Measurements from ENCODE around the gene SHISA7.
"Not testable (repeated sequence)": the region's sequence is repeated elsewhere in the genome, so short reads cannot be mapped to it uniquely, and the experiment has no call there.

Gene SHISA7

DNA sequence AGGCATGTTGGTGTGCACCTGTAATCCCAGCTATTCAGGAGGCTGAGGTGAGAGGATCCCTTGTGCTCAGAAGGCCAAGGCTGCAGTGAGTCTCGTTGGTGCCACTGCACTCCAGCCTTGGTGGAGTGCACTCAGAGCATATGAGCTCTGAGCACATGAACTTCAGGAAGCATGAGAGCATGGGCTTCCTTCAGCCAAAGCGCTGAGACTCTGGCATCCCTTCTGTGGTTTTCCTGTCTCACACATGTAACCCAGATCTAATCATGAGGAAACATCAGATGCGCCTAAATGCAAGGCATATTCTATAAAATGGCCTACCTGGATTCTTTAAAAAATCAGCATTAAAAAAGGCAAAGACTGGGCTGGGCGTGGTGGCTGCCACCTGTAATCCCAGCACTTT, 21.8 kb downstream of the SHISA7 start:
- H3K4me3 ChIP-seq (ENCODE audit: low read depth, low read length): not testable (repeated sequence)

DNA sequence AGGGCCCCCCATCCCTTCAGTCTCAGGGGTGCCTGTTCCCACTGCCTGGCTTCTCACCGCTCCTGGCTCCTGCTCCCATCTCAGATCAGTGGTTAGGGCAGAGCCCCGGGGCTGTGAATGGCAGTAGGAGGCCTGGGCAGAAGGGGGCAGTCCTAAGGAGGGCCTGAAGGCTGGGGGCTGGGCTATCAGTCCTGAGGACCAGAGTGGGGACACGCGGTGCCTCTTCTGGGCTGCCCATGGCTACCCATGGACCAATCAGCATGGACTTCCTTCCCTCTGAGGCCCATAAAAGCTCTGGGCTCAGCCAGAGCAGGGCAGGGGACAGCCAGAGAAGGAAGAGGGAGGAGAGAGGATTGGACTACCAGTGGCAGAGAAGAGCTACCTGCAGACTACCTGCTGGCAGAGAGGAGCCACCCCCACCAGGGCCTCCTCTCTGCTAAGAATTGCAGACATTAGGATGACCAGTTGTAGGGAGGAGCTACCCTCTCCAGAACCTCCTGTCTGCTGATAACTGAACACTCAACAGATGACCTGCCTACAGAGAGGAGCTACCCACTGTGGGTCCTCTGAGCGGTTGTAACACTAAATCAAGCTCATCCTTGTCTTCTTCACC, 23.4 kb downstream of the SHISA7 start:
- H3K4me3 ChIP-seq (ENCODE audit: low read depth, low read length): no peak overlapping the region

DNA sequence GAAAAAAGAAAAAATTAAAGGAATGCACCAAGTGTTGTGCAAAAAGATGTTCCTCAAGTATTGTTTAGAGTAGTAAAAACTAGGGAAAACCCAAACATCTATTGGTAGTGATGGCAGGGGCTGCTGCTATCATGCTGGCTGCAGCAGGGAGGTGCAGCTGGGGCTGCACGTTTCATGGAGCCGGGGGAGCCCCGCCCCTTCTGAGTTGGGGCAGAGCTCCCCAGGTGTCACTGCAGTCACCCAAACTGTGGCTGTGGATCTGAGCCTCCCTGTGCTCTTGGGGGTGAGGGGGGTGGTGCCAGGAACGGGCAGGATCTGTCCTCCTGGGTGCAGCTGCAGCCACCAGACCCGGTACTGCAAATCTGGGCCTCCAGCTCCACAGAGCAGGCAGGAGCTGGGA, 24.0 kb downstream of the SHISA7 start:
- no peak overlapping the region for H3K4me3 ChIP-seq (ENCODE audit: low read depth, low read length)

DNA sequence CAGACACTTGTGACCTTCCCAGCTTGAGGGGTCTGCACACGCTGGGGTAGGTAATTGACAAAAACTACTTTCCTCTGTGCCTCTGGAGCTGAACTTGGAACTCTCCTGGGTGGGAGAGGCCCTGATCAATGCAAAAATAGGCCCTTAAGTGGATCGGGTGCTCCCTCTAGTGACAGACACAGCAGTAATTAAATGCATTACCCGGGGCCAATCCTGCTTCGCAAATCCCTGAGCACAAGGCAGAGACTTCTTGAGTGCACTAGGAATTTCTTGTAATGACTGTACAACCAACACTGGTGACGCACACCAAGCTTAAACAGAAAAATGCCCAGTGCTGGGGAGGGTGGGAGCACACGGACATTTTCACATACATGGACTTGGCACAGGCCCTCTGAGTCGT, 24.9 kb downstream of the SHISA7 start:
- no peak overlapping the region for H3K4me3 ChIP-seq (ENCODE audit: low read depth, low read length)

DNA sequence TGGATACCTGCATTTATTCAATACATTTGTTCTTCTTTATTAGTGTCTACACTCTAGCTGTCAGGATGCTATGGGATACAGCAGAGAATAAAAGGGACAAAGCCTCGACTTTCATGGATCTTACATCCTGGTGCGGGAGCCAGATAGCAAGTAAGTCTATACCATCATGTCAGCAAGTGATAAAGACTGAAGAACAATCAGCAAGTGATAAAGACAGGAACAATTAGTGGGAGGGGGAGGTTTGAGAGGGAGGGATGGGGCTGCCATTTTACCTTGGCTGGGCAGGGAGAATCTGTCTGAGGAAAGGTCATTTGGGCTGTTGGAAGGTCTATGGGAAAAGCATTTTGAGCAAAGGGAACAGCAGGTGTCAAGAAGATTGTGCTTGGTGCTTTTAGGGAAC, 32.9 kb downstream of the SHISA7 start:
- H3K4me3 ChIP-seq (ENCODE audit: low read depth, low read length): no peak overlapping the region

DNA sequence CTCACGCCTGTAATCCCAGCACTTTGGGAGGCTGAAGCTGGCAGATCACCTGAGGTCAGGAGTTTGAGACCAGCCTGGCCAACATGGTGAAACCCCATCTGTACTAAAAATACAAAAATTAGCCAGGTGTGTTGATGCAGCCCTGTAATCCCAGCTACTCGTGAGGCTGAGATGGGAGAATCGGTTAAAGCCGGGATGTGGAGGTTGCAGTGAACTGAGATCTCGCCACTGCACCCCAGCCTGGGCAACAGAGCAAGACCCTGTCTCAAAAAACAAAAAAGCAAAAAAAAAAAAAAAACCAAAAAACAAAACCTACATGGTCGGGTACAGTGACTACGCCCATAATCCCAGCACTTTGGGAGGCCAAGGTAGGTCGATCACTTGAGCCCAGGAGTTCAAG, 33.9 kb downstream of the SHISA7 start:
- not testable (repeated sequence) for H3K4me3 ChIP-seq (ENCODE audit: low read depth, low read length)

DNA sequence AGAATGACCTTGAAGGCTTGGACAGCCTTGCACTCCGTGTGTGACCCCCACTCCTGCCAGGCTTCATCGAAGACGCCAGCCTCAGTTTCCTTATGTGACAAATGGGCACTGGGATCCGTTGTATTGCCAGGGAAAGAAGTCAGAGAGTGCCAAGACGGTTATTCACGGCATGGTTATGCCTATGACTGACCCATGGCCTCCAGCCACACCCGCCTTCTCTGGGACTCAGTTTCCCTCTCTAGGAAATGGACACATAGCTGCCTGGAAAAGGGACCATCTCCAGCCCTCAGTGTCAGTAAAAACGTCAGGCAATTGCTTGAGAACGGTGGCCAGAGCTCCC, 34.6 kb downstream of the SHISA7 start:
- H3K4me3 ChIP-seq (ENCODE audit: low read depth, low read length): no peak overlapping the region

DNA sequence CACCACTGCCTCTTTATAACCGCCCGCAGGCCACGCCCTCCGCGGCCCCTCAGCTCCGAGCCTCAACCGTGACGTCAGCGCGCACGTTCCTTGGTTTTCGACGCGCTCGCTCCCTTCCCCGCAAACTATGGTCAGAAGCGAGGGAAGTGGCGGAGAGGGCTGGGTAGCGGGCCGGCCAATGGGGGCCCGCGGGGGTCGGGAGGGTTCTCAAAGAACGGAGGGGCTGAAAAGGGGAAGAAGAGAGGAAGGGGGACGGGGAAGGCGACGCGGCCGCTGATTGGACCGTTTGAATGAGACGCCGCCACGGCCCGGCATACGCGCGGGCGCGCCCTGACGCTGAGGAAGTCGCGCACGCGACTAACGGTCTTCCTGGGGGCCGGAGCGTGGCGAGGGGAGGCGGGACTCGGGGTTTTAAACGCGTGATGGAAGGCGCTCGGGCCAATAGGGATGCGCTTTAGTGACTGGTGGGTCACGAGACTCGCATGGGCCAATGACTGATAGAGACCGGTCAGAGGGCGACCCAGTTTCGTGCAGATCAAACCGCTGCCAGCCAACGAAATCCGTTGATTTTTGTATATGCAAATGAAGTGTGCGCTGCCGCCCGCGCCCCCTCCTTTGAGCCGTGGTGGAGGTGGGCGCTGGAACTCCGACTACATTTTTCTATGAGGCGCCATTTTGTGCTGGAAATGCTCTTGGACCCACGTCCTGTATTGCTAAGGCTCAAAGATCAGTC, 35.1 kb downstream of the SHISA7 start:
- H3K4me3 ChIP-seq (ENCODE audit: low read depth, low read length): peak overlapping the region; percentile 70

DNA sequence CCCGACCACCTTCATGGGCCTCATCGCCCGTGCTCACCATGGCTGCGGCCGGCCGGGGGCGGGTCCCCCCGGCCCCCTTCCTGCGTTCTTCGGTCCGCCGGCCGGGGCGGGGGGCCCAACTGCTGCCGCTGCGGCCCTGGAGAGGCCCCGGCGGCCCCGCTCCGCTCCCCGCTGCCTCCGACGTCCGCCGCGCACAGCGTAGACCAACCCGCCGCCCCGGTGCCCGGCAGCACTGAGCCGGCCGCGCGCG, 35.6 kb downstream of the SHISA7 start, which contains the start of gene UBE2S:
TSS of gene UBE2S (minus strand) at position 239 of the 250 bp plus-strand sequence. CDS start at position 40, 199 bp downstream.
- peak within 1 kb of the TSS; percentile 70 for H3K4me3 ChIP-seq (ENCODE audit: low read depth, low read length)

DNA sequence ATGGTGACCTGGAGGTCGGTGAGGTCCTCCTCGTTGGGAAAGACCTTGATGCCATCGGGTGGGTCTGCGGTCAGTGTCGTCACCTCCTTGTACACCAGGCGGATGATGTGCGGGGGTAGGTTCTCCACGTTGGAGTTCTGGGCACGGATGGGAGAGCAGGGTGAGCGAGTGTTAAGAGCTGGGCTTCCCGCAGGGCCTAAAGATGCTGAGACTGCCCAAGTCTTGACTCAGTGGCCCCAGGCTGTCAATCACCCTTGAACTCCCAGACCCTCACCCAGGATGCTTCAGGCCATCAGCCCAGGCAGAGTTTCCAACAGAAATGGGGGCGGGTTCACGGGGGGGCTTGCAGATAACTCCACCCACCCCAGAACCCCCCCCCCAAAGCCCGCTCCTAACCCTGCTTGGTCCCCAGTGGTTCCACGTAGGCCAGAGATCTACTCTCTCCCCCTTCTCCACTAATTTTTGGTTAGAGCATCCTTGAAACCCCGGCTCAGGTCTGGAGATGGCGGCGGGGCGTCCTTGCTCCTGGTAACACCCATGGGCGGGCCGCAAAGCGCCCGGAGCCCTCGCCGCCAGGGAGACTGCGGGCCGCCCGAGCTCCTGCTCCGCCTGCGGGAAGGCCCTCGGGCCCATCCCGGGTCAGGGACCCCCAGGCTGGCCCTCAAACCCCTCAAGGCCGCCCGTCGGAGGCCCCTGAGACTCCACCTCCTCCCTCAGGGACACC, 36.1 kb downstream of the SHISA7 start:
- peak overlapping the region; percentile 70 for H3K4me3 ChIP-seq (ENCODE audit: low read depth, low read length)

DNA sequence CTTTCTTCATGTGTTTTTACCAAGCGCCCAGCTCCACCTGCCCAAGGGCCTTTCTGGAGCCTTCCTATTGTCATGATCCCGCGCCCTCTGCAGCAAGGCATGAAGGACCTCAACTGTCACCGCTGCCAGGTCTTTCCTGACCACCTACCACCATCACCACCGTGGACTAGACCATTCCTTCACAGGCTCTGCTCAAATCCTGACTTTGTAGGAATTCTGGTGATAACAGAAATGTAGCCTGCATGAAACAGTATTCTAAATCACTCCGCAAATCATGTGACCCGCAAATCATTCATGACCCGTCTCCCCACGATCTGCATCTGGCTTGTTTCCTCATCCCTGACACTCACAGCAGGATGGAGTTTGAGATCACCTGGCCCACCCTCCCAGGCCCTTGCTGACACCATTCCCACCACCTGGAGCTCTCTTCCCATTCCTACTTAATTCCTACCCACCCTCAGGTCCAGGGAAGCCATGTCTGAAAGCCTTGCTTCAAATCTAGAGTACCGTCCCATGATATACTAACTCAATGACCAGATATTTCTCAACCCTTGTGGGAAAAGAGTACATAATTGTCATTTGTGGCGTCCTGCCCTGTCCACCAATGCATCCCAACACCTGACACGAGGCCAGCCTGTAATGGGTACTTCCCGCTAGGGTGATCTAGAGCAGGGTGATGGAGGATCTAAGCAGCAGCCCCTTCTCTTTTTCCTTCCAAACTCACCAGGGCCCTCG, 36.8 kb downstream of the SHISA7 start:
- H3K4me3 ChIP-seq (ENCODE audit: low read depth, low read length): peak overlapping the region; percentile 70

DNA sequence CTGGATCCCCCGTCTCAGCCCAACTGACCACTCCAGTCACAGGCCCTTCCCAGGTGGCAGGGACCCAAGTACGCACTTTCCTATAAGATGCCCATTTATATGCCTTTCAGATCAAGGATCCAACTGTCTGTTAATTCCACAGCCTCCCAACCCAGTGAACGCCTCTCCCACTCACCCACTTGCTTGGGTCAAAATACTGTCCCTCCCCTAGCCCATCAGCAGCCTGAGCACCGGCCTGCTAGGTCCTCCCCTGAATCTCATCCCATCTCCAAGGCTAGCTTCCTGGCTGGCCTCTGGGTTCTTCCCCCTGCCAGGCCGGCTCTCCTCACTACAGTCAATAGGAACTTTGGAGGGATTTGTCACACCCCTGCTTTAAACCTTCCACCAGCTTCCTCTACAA, 37.5 kb downstream of the SHISA7 start:
- H3K4me3 ChIP-seq (ENCODE audit: low read depth, low read length): no peak overlapping the region

DNA sequence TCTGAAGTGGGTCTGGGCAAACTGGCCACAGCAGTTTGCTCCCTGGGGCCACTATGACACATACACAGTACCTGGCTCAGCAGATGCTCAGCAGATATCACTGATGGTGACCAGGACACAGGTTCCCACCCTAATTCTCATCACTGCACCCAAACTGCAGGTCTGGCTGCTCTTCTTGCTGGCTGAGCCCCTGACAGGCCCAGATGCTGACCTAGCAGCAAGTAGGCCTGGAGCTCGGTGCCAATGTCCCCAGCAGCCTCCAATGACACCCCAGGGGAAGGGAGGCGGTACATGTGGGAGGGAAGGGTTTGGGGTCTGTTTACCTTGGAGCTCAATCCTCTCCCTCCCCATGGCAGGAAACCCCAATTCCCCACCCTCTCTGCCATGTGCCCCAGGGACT, 40.6 kb downstream of the SHISA7 start:
- no peak overlapping the region for H3K4me3 ChIP-seq (ENCODE audit: low read depth, low read length)

DNA sequence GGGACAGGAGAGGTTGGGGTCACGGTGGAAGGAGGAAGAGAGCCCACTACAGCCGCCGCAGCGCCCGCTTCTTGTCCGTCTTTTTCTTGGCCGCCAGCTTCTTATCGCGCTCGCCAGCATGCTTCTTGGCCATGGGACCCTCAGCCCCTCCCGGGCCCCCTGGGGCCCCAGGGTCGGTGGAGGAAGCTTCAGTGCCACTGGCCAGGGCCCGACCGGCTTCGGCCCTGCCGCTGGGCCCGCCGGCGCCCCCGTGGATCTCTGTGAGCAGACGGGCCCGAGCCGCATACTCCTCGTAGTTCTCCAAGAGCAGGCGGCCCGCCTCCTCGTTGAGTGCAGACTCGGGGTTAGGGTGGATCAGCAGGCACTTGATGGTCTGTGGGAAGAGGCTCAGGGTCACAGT, 41.7 kb downstream of the SHISA7 start:
- H3K4me3 ChIP-seq (ENCODE audit: low read depth, low read length): not testable (repeated sequence)

DNA sequence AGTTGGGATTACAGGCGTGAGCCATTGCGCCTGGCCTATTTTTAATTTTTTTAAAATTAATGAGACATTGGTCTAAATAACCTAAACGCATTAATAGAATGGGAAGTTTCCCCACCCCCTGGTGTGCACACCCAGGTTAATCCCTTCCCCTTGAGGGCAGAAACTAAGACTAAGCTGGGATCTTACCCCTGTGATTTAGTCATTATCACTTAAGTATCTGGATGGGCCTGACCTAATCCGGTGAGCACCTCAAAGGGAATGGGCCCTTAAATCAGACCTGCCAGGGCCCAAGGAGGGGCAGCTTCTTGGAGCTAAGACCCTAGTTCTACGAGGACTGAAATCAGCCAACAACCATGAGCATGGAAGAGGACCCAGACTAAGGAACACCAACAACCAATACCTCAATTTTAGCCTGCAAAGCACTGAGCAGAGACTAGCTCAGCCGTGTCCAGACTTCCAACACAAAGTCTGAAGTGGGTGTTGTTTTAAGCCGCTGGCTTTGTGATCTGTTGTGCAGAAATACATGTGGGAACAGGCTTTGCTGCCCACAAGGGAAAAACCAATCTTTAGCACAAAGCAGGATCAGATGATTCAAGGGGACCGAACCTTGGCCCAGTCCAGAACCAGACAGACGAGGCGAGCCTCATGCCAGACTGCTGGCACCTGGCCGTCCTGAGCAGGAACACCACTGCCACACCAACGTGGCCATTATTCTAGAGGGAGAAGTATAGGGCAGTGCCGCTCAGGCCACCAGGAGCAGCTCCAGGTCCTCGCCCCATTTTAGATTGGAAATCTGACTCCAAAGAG, 42.6 kb downstream of the SHISA7 start:
- H3K4me3 ChIP-seq (ENCODE audit: low read depth, low read length): no peak overlapping the region

DNA sequence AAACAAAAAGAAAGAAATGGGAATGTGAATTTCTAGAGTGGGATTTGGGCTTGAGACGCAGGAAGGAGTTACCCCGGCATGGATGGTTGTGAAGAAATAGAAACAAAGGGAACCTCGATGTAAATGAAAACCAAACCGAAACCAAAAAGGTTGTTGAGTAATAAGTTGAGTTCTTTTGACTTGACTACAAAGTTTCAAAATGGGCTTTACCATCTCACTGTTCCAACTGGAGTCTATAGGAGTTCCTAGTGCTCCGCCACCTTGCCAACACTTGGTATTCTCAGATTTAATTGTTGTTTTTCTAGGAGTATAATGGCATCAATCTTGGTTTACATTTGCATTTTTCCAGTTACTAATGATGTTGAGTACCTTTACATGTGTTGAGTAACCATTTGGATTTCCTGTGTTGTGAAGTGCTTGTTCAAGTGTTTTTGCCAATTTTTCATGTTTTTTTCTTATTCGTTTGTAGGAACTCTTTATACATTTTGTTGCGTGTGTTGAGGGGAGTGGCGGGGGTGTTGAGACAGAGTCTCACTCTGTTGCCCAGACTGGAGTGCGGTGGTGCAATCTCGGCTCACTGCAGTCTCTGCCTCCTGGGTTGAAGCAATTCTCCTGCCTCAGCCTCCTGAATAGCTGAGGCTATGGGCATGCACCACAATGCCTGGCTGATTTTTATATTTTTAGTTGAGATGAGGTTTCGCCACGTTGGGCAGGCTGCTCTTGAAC, 44.7 kb downstream of the SHISA7 start:
- no peak overlapping the region for H3K4me3 ChIP-seq (ENCODE audit: low read depth, low read length)

DNA sequence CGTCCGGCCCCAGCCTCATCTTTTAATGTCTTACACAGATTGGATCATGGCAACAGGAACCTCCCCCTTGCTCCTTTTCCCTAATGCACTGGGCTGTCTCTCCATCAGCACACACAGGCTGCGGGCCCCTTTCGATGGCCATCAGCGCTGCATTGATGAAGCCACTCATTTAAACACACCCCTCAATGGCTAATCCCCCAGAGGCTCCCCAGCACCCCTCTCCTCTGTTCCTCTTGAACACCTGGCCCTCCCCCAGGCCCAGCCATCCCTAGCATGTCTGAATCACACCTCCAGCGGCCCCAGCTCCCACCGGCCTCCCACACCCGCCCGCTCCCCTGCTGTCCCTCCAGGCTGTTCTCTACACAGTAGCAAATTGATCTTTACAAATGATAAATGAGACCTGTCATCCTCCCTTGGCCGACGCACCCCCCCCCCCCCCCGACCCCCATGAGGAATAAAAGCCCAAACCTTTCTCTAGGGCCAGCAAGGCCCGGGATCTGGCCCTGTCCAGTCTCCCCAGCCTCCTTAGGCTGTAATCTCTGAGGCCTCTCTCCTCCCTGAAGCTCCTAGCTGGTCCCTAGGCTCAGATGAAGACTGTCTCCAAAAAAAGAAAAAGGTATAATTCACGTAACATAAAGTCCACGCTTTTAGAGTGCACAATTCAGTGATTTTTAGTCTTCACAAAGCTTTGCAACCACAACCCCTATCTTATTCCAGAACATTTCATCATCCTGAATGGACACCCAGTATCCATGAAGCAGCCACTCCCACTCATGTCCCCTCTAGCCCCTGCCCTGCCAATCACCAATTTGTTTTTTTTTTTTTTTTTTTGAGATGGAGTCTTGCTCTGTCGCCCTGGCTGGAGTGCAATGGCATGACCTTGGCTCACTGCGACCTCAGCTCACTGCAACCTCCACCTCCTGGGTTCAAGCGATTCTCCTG, 50.0 kb downstream of the SHISA7 start:
- no peak overlapping the region for H3K4me3 ChIP-seq (ENCODE audit: low read depth, low read length)

DNA sequence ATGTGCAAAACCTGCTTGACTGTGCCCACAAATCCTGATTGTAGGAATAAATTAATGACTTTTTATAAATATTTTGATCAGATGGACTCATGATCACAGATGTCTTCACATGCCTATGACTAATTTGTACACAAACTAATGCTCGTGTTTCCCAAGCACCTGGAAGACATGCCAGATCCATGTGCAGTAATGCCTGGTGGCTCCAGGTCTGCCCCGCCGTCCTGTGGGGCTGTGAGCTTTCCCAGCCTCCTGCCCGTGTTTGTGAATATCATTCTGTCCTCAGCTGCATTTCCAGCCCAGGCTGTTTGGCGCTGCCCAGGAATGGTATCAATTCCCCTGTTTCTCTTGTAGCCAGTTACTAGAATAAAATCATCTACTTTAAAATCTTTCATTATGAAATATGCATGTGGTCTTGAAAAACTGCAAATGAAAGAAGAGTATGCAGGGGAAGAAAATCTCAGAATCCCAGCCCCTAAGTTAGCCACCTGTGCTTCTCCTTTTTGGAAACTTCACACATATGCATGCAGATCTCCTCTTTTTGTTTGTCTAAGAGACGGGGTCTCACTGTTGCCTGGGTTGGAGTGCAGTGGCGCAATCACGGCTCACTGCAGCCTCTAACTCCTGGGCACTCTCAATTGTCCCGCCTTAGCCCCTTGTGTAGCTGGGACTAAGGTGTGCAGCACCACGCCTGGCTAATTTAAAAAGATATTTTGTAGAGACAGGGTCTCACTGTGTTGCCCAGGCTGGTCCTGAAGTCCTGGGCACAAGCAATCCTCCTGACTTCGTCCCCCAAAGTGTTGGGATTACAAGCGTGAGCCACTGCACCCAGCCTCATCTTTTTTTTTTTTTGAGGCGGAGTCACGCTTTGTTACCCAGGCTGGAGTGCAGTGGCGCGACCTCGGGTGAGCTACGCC, 51.1 kb downstream of the SHISA7 start:
- H3K4me3 ChIP-seq (ENCODE audit: low read depth, low read length): no peak overlapping the region

All from iPS-11a (cell line).